HepG2 (cell line): ENCODE data around the gene NFIC. TPM values are rescaled to one million over a fixed set of nuclear protein-coding genes. Genes with fewer than 3 reads are reported as not detected.

Experiments used
- ATAC-seq: fragments of 200-7000 bp; cut with Tn5 transposase; 3 replicates; pipeline ENCODE4 v1.9.1; 2020; ENCODE audit warnings: mild to moderate bottlenecking, moderate library complexity
- BruUV-seq: library from RNA; stranded (reverse); fragments of 400-500 nt; replicated peaks from 2 replicates; lab custom pipeline; 2021; lab: Mats Ljungman, UMichigan
- CTCF ChIA-PET: fragments of 300-600 bp; formaldehyde crosslinking; extraction: SDS; loops from one replicate; lab custom pipeline; 2021; ENCODE audit warnings: low total read pairs, inconsistent platforms, low intra/inter-chr PET ratio; lab: Yijun Ruan, JAX
- POLR2A ChIA-PET: fragments of 350-600 bp; sonication (Branson Sonifier 250); formaldehyde crosslinking; loops from one replicate; lab custom pipeline; 2020; ENCODE audit warnings: antibody characterized with exemption, inconsistent platforms; lab: Yijun Ruan, JAX
- DNase-seq: peaks from one replicate; pipeline ENCODE4 v3.0.0-alpha.2; 2015; ENCODE audit warnings: low spot score
- FAIRE-seq: peaks from 3 replicates; lab custom pipeline; 2011; peaks lifted over from hg19 to GRCh38; lab: Jason Lieb, UNC
- H2AFZ ChIP-seq: one replicate; pipeline ENCODE4 v1.6.1; 2011; ENCODE audit warnings: low read length, inconsistent platforms
- H3K27ac ChIP-seq: fragments of 300-600 bp; 3 replicates; pipeline ENCODE4 v1.8.0; 2011; ENCODE audit warnings: mixed run types, mild to moderate bottlenecking, mixed read lengths, low read length, inconsistent platforms; ENCODE audit not compliant: insufficient read depth; ENCODE audit errors: extremely low read length
- H3K27me3 ChIP-seq, 2 experiments: fragments of 200-600 bp in 1 of 2; 2 replicates in 1 of 2; 3 replicates in 1 of 2; pipeline versions ENCODE4 v1.6.0 to v1.8.0; 2011; ENCODE audit warnings: low read length in 2 of 2, mild to moderate bottlenecking in 2 of 2, moderate library complexity in 2 of 2, inconsistent platforms in 1 of 2; ENCODE audit not compliant: insufficient read depth in 2 of 2, control insufficient read depth in 1 of 2
- H3K36me3 ChIP-seq, 2 experiments: fragments of 200-600 bp in 1 of 2; replicated peaks in 1 of 2; 2 replicates in 1 of 2; 3 replicates in 1 of 2; pipeline versions ENCODE4 v1.5.1 to v1.8.0; 2011; ENCODE audit warnings: low read length in 2 of 2, inconsistent platforms in 1 of 2; ENCODE audit not compliant: insufficient read depth in 2 of 2, control insufficient read depth in 1 of 2
- H3K4me1 ChIP-seq: 2 replicates; pipeline ENCODE4 v1.5.1; 2012; ENCODE audit warnings: low read length, inconsistent platforms; ENCODE audit not compliant: insufficient read depth
- H3K4me2 ChIP-seq: 2 replicates; pipeline ENCODE4 v1.6.0; 2011; ENCODE audit warnings: low read depth, low read length, inconsistent platforms
- H3K4me3 ChIP-seq, 3 experiments: fragments of 200-600 bp in 1 of 3; sonication (generic), shearing (Covaris generic) in 1 of 3; replicated peaks in 1 of 3; 2 replicates each; pipeline ENCODE4 v1.5.1; 2011 to 2016; ENCODE audit warnings: low read length in 3 of 3, inconsistent platforms in 2 of 3, low read depth in 2 of 3, mild to moderate bottlenecking in 2 of 3, control low read depth in 1 of 3, mixed read lengths in 1 of 3; ENCODE audit not compliant: insufficient read depth in 1 of 3
- H3K79me2 ChIP-seq: one replicate; pipeline ENCODE4 v1.6.1; 2011; ENCODE audit warnings: low read length, inconsistent platforms; ENCODE audit not compliant: insufficient read depth
- H3K9ac ChIP-seq: 2 replicates; pipeline ENCODE4 v1.6.0; 2011; ENCODE audit warnings: mild to moderate bottlenecking, low read depth, low read length, inconsistent platforms; ENCODE audit not compliant: insufficient read depth
- H3K9me3 ChIP-seq: 2 replicates; pipeline ENCODE4 v1.5.1; 2012; ENCODE audit warnings: mild to moderate bottlenecking, low read length
- H4K20me1 ChIP-seq: 2 replicates; pipeline ENCODE4 v1.6.0; 2011; ENCODE audit warnings: inconsistent platforms, mild to moderate bottlenecking, low read length, moderate library complexity; ENCODE audit not compliant: insufficient read depth
- AHDC1 ChIP-seq: sonication (generic); formaldehyde crosslinking; IDR thresholded peaks from 2 replicates; pipeline ENCODE4 v1.5.1; 2020; ENCODE audit warnings: mild to moderate bottlenecking, missing genetic modification reagents, borderline replicate concordance
- ASH2L ChIP-seq: fragments of 300-600, 200-600 bp; sonication (generic); IDR thresholded peaks from 2 replicates; pipeline ENCODE4 v1.7.0; 2017; ENCODE audit warnings: low read depth, mild to moderate bottlenecking, moderate library complexity, mixed read lengths, low read length; ENCODE audit not compliant: insufficient read length
- CSRNP1 ChIP-seq: sonication (generic); formaldehyde crosslinking; IDR thresholded peaks from 2 replicates; pipeline ENCODE4 v1.8.1; 2023; ENCODE audit warnings: mild to moderate bottlenecking, missing genetic modification reagents
- HNF4A ChIP-seq: sonication (generic); formaldehyde crosslinking; IDR thresholded peaks from 2 replicates; pipeline ENCODE4 v1.4.0; 2020; ENCODE audit warnings: missing genetic modification reagents
- KAT8 ChIP-seq: IDR thresholded peaks from 2 replicates; pipeline ENCODE4 v1.6.1; 2016; ENCODE audit warnings: missing genetic modification reagents, missing compliant biosample characterization
- NKX3-1 ChIP-seq: sonication (generic); formaldehyde crosslinking; IDR thresholded peaks from 2 replicates; pipeline ENCODE4 v1.5.0; 2020; ENCODE audit warnings: missing genetic modification reagents
- TFDP1 ChIP-seq: IDR thresholded peaks from 2 replicates; pipeline ENCODE4 v1.6.1; 2016; ENCODE audit warnings: missing compliant biosample characterization, missing genetic modification reagents, borderline replicate concordance
- ZFP82 ChIP-seq: sonication (generic); formaldehyde crosslinking; IDR thresholded peaks from 2 replicates; pipeline ENCODE4 v1.5.1; 2020; ENCODE audit warnings: mild to moderate bottlenecking, missing genetic modification reagents, borderline replicate concordance
- ZNF362 ChIP-seq: sonication (generic); formaldehyde crosslinking; IDR thresholded peaks from 2 replicates; pipeline ENCODE4 v1.4.0; 2020; ENCODE audit warnings: missing genetic modification reagents, mild to moderate bottlenecking, borderline replicate concordance
- ZNF430 ChIP-seq: sonication (generic); formaldehyde crosslinking; IDR thresholded peaks from 2 replicates; pipeline ENCODE4 v1.9.0; 2021; ENCODE audit warnings: mild to moderate bottlenecking, missing genetic modification reagents
- WGBS: methylation state at CpG from one replicate; pipeline ENCODE4 v1.1.6; 2017; ENCODE audit warnings: low lambda C conversion rate; 5-methylcytosine and 5-hydroxymethylcytosine counted together
- in situ Hi-C: cut with HindIII; loops from 2 replicates; pipeline ENCODE4 v1.10.0; 2017; ENCODE audit warnings: low pct_unique_long_range_greater_than_20kb; ENCODE audit not compliant: extremely low pct_ligation_motif_present
- intact Hi-C: fragments of 100-400 bp; cut with micrococcal nuclease; formaldehyde crosslinking; loops from one replicate; pipeline ENCODE4 v1.10.0; 2022; ENCODE audit not compliant: unreplicated experiment
- polyA plus RNA-seq, 8 experiments: library from polyadenylated mRNA; depleted of rRNA in 3 of 8; stranded (reverse) in 7 of 8; unstranded in 1 of 8; fragments of >200 nt; fragmentation: Illumina TruSeq in 4 of 8; extraction: Trizol in 4 of 8; gene quantifications; 2 replicates each; pipeline versions ENCODE4 v1.2.1 to v1.2.3, GENCODE V29; 2011 to 2016; ENCODE audit warnings: low read depth in 4 of 8, missing spikeins in 1 of 8, mixed read lengths in 1 of 8; ENCODE audit not compliant: insufficient read depth in 1 of 8
- total RNA-seq, 5 experiments: library from RNA; depleted of rRNA; stranded (reverse); fragments of >200 nt; fragmentation: Illumina TruSeq; extraction: Trizol; gene quantifications; 2 replicates each; pipeline ENCODE4 v1.2.3, GENCODE V29; 2016; ENCODE audit warnings: low read depth in 1 of 5

NFIC gene
- total and polyA plus RNA-seq, 2 of the 13 experiments (the other 11 are each of a cell fraction or from before 2014, with no cell fraction given) = 1.3 to 2.5 TPM

DNA sequence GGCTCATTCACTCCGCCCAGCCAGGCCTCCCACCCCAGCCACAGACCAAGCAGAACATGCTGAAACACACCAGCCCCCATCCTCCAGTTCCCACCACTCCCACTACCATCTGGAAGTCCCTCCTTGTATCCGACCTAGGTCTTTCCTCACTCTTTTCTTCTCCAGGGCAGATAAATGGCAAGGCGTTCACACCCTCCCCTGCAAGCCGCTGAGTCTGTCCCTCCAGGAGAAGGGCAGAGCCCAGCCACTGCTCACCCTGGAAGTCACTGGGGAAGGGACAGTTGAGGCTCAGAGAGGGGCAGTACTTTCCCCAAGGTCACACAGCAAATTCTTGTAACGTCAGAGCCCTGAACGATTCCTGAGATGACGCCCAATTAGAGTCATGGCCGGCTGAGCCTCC is 45.5 kb upstream of the NFIC start (continued):
- TF ChIP-seq HNF4A = no peak

GRCh38 chr19:3321696-3322095 is 44.7 kb upstream of the NFIC start:
- POLR2A ChIA-PET = no interaction called here
- no peaks in the 10 kb centered on the region for H3K9me3 ChIP-seq
- H3K36me3 ChIP-seq = no peaks in the 10 kb centered on the region
- DNase-seq (no peak), ATAC-seq (no peak), FAIRE-seq (no peak)
- 29% methylated on average over 6 of the region's 6 CpGs for WGBS
- no peak overlapping the region for H3K27ac ChIP-seq
- peaks cover 0 to 14% of the 10 kb centered on the region in 2 experiments; a peak in 2 of 5 replicates for H3K27me3 ChIP-seq
- H3K4me2 ChIP-seq = no peak overlapping the region
- no peaks in the 10 kb centered on the region for H3K79me2 ChIP-seq
- intact Hi-C loops = no loop called here
- no peak overlapping the region for H2AFZ ChIP-seq
- no peaks in the 10 kb centered on the region for H4K20me1 ChIP-seq
- TF ChIP-seq ZFP82 = no peak
- TF ChIP-seq CSRNP1 (CRISPR knock-in tag) = no peak
- no peak for TF ChIP-seq NKX3-1 (CRISPR knock-in tag)
- no peak for TF ChIP-seq ASH2L
- no peak for TF ChIP-seq TFDP1 (CRISPR knock-in tag)
- no peak for TF ChIP-seq ZNF430 (CRISPR knock-in tag)
- no peak for TF ChIP-seq ZNF362
- no peak for TF ChIP-seq AHDC1 (CRISPR knock-in tag)
- no peak for TF ChIP-seq KAT8 (CRISPR knock-in tag)
- H3K4me3 ChIP-seq = no peak overlapping the region
- BruUV-seq = no TSS peak
- CTCF ChIA-PET = no interaction called here
- no peaks in the 10 kb centered on the region for H3K4me1 ChIP-seq
- in situ Hi-C loops = loop anchor here (5.0 kb wide), 1 partner anchor 151 kb away; no protein-coding TSS in a partner anchor
- no peak overlapping the region for H3K9ac ChIP-seq
